Measurements from ENCODE around the gene RHBDF2. TPM values are rescaled to one million over a fixed set of nuclear protein-coding genes. Genes with fewer than 3 reads are reported as not detected.

RHBDF2 gene
- total and polyA plus RNA-seq, 2 donors (not counting 1 experiment from before 2014, with no cell fraction given): 288 to 482 TPM

- Histone ChIP-seq H2AFZ (ENCODE audit: insufficient read depth, low read depth, low read length, poor library complexity, severe bottlenecking) (no peak overlapping the region), H3K4me3 (ENCODE audit: control extremely low read depth in 1 of 5, extremely low read depth in 1 of 5, insufficient read depth in 1 of 5, low read depth in 2 of 5, low read length in 4 of 5) (no peak overlapping the region), H3K27me3 (replicated peaks in 1 of 4; ENCODE audit: control extremely low read depth in 1 of 4, control insufficient read depth in 3 of 4, insufficient read depth in 4 of 4, low read length in 3 of 4) (peaks cover 0 to 3% (median 0%) of the 10 kb centered on the region in 4 experiments), H3K9me3 (ENCODE audit: control extremely low read depth in 1 of 3, control insufficient read depth in 2 of 3, insufficient read depth in 1 of 3, low read length in 2 of 3) (no peaks in the 10 kb centered on the region), H3K36me3 (replicated peaks in 1 of 2; ENCODE audit: control extremely low read depth in 1 of 2, control insufficient read depth in 1 of 2, extremely low read depth in 1 of 2, insufficient read depth in 2 of 2, low read length in 1 of 2) (no peaks in the 10 kb centered on the region), H3K27ac (ENCODE audit: low read length in 2 of 2) (no peak overlapping the region), H3K9ac (ENCODE audit: low read length) (no peak overlapping the region), H3K79me2 (ENCODE audit: control insufficient read depth, insufficient read depth, low read length) (peaks cover 5% of the 10 kb centered on the region), H3K4me2 (replicated peaks; ENCODE audit: low read depth, low read length, poor library complexity, severe bottlenecking) (no peak overlapping the region), H4K20me1 (ENCODE audit: control insufficient read depth, insufficient read depth, low read length, poor library complexity, severe bottlenecking) (no peaks in the 10 kb centered on the region), H3K4me1 (ENCODE audit: control insufficient read depth in 2 of 2, insufficient read depth in 2 of 2, low read length in 2 of 2) (no peaks in the 10 kb centered on the region)
- no peaks in the 10 kb centered on the region for H3K27me3 Mint-ChIP-seq
- ATAC-seq (ENCODE audit: low read depth) (peak; percentile 80), DNase-seq (peak; percentile 68)
- no peak overlapping the region for H3K4me3 Mint-ChIP-seq
- WGBS (ENCODE audit: insufficient coverage): 65% methylated on average over 5 of the region's 9 CpGs
- CTCF ChIA-PET: interaction anchor here (0.6 to 16.1 kb wide), 34 partner anchors 8 to 166 kb away, joined by 3 to 442 read pairs (median 6); partner anchors contain the start of genes AANAT and RHBDF2
- no peaks in the 10 kb centered on the region for H3K4me1 Mint-ChIP-seq
- intact Hi-C loops (cut with micrococcal nuclease): loop anchor here (1.0 kb wide), 1 partner anchor 51 kb away; no protein-coding TSS in a partner anchor
- no peak overlapping the region for H3K27ac Mint-ChIP-seq
- H3K9me3 Mint-ChIP-seq (ENCODE audit: insufficient read depth): no peaks in the 10 kb centered on the region
- POLR2A ChIA-PET: interaction anchor here (0.6 to 1.2 kb wide), 5 partner anchors 27 to 51 kb away, joined by 3 to 6 read pairs (median 3); no protein-coding TSS in a partner anchor
- TF ChIP-seq CTCF (IDR thresholded peaks at IDR 0.05) (peak; percentile 21), EZH2 (IDR thresholded peaks at IDR 0.05; ENCODE audit: borderline replicate concordance, insufficient read depth, low read depth, low read length, poor library complexity, severe bottlenecking) (no peak)
Observed at GRCh38 chr17:76458580-76459490, 42.4 kb downstream of the RHBDF2 start.

Measured in B cell (primary cell).